ENCODE results near the gene KRT83. TPM values are rescaled to one million over a fixed set of nuclear protein-coding genes. Genes with fewer than 3 reads are reported as not detected.

Gene KRT83
- total RNA-seq, 1 donor from 2014 or later, result not detected

DNA sequence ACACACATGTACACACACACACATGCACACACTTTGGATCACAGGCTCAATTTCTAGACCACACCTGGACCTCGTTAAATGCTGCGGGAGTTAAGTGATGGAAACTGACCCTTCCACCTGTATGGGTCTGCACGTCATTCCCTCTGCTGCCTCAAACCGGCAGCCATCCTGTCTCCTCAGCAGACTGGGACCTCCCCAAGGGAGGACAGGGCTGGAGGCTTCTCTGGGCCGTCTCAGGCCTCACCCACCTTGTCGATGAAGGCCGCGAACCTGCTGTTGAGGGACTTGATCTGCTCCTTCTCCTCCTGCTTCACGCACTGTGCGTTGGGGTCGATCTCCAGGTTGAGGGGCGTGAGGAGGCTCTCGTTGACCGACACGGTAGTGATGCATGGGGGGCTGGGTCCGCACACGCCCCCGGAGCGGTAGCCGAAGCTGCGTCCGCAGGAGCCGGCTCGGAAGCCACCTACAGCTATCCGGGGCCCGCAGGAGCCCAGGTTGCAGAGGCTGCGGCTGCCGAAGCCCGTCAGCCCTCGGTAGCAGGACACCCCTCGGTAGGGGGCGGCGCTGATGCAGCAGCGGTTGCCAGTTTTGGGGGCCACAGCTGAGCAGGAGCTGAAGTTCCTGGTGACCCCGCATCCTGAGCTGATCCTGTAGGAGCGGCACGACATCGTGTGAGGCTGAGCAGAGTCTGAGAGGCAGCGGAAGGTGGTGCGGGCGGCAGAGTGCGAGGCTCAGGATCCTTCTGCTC is 45.7 kb upstream of the KRT83 start, which contains the start of gene KRT85:
Gene KRT85, minus strand, starts transcription at position 744 of the 748 bp plus-strand sequence. Its CDS starts 76 bp downstream, at position 668.
- Histone ChIP-seq H3K27me3 (ENCODE audit: control insufficient read depth, insufficient read depth, low read length) (peaks cover 19% of the 10 kb centered on the region), H3K36me3 (ENCODE audit: control insufficient read depth, insufficient read depth, low read length) (no peaks in the 10 kb centered on the region), H3K4me3 (ENCODE audit: low read depth, low read length) (no peak within 1 kb of the TSS)
- no peak for DNase-seq (ENCODE audit: low read depth)
- TF ChIP-seq CTCF (IDR thresholded peaks at IDR 0.05; ENCODE audit: insufficient read depth, low read length, poor library complexity, severe bottlenecking), result no peak

GRCh38 chr12:52364901-52365489 is 43.8 kb upstream of the KRT83 start:
- H3K4me3 ChIP-seq (ENCODE audit: low read depth, low read length), result no peak overlapping the region
- H3K36me3 ChIP-seq (ENCODE audit: control insufficient read depth, insufficient read depth, low read length), result no peaks in the 10 kb centered on the region
- peaks cover 19% of the 10 kb centered on the region for H3K27me3 ChIP-seq (ENCODE audit: control insufficient read depth, insufficient read depth, low read length)
- TF ChIP-seq CTCF (IDR thresholded peaks at IDR 0.05; ENCODE audit: insufficient read depth, low read length, poor library complexity, severe bottlenecking), result no peak
- DNase-seq (ENCODE audit: low read depth), result no peak

GRCh38 chr12:52364061-52364460 is 42.9 kb upstream of the KRT83 start:
- DNase-seq (ENCODE audit: low read depth), result no peak
- Histone ChIP-seq H3K27me3 (ENCODE audit: control insufficient read depth, insufficient read depth, low read length) (peaks cover 19% of the 10 kb centered on the region), H3K36me3 (ENCODE audit: control insufficient read depth, insufficient read depth, low read length) (no peaks in the 10 kb centered on the region), H3K4me3 (ENCODE audit: low read depth, low read length) (no peak overlapping the region)
- TF ChIP-seq CTCF (IDR thresholded peaks at IDR 0.05; ENCODE audit: insufficient read depth, low read length, poor library complexity, severe bottlenecking), result no peak

DNA sequence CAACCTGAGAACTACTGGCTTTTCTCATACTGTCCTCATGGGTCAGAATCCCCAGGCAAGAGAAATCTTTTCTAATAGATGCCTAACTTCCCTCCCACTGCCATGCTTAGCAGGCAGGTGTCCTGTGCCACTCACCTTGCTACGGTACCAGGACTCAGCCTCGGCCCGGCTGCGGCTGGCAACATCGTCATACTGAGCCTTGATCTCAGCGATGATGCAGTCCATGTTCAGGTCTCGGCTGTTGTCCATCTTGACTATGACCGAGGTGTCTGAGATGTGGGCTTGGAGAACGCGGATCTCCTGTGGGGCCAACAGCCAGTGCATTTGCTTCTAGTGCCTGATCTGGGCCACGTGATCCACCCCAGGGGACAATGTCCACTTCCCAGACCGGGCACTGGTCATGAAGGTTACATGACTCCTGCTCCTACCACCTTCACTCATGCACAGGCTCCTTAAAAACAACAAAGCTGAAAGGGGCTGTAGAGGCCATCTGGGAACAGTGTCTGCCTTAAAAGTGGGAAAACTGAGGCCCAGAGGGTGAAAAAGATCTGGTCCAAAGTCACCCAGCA is 42.0 kb upstream of the KRT83 start:
- no peaks in the 10 kb centered on the region for H3K36me3 ChIP-seq (ENCODE audit: control insufficient read depth, insufficient read depth, low read length)
- TF ChIP-seq CTCF (IDR thresholded peaks at IDR 0.05; ENCODE audit: insufficient read depth, low read length, poor library complexity, severe bottlenecking), result no peak
- peaks cover 15% of the 10 kb centered on the region for H3K27me3 ChIP-seq (ENCODE audit: control insufficient read depth, insufficient read depth, low read length)
- H3K4me3 ChIP-seq (ENCODE audit: low read depth, low read length), result no peak overlapping the region
- no peak for DNase-seq (ENCODE audit: low read depth)

DNA sequence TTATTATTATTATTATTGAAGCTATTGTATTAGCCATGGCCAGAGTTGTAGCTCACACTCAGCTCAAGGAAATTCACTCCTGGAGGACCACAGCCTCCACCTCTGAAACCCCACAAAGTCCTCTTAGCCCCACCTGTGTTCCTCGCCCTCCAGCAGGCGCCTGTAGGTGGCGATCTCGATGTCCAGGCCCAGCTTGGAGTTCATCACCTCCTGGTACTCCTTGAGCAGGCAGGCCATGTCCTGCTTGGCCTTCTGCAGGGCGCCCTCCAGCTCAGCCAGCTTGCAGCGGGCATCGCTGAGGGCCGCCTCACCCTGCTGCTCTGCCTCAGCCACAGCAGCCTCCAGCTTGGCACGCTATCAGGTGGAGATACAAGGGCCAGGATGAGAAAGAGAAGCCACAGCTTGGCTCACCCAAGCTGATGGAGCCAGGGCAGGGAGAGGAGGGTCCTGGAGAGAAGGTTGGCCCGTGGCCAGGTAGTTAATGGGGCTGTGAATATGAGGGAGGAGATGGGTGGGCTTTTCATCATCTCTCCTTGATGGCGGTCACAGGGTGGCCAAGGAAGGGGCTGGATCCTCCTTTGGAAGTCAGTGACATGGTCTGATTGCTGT is 41.0 kb upstream of the KRT83 start:
- peak; percentile 16 for TF ChIP-seq CTCF (IDR thresholded peaks at IDR 0.05; ENCODE audit: insufficient read depth, low read length, poor library complexity, severe bottlenecking)
- Histone ChIP-seq H3K4me3 (ENCODE audit: low read depth, low read length) (no peak overlapping the region), H3K36me3 (ENCODE audit: control insufficient read depth, insufficient read depth, low read length) (no peaks in the 10 kb centered on the region), H3K27me3 (ENCODE audit: control insufficient read depth, insufficient read depth, low read length) (peaks cover 14% of the 10 kb centered on the region)
- DNase-seq (ENCODE audit: low read depth), result no peak

All from kidney epithelial cell (primary cell).